ENCODE measurements around the gene IKZF4.

DNA sequence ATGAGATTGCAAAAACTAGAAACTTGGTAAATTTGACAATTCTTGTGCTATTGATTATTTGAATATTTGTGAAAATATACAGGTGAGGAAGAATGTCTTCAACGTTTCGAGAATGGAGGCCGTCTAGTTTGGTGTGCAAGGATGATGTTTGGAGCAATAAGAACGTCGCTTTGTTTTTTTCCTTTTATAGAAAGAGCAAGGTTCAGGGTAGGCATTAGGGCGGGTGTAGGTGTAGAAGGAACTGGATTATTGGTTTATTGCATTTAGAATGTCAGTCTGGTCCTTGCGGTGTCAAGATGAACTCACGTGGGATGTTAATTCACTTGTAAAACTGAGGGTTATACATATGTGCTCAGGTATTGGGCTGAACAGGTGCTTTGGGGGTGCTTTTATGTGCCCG is 22.0 kb downstream of the IKZF4 start:
- TF ChIP-seq, protein P1, sequence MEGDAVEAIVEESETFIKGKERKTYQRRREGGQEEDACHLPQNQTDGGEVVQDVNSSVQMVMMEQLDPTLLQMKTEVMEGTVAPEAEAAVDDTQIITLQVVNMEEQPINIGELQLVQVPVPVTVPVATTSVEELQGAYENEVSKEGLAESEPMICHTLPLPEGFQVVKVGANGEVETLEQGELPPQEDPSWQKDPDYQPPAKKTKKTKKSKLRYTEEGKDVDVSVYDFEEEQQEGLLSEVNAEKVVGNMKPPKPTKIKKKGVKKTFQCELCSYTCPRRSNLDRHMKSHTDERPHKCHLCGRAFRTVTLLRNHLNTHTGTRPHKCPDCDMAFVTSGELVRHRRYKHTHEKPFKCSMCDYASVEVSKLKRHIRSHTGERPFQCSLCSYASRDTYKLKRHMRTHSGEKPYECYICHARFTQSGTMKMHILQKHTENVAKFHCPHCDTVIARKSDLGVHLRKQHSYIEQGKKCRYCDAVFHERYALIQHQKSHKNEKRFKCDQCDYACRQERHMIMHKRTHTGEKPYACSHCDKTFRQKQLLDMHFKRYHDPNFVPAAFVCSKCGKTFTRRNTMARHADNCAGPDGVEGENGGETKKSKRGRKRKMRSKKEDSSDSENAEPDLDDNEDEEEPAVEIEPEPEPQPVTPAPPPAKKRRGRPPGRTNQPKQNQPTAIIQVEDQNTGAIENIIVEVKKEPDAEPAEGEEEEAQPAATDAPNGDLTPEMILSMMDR (IDR thresholded peaks at IDR 0.05; ENCODE audit: insufficient read depth, low read depth, low read length), result no peak
- TF ChIP-seq EZH2 (IDR thresholded peaks at IDR 0.05; ENCODE audit: insufficient read depth, low read length), result no peak

Data from astrocyte (in vitro differentiated cells and primary cell).